ENCODE measurements around the gene C5AR2. TPM values are rescaled to one million over a fixed set of nuclear protein-coding genes. Genes with fewer than 3 reads are reported as not detected.

The C5AR2 gene
- polyA plus RNA-seq, 1 of the 3 experiments (the other 2 are of a cell fraction), result not detected

DNA sequence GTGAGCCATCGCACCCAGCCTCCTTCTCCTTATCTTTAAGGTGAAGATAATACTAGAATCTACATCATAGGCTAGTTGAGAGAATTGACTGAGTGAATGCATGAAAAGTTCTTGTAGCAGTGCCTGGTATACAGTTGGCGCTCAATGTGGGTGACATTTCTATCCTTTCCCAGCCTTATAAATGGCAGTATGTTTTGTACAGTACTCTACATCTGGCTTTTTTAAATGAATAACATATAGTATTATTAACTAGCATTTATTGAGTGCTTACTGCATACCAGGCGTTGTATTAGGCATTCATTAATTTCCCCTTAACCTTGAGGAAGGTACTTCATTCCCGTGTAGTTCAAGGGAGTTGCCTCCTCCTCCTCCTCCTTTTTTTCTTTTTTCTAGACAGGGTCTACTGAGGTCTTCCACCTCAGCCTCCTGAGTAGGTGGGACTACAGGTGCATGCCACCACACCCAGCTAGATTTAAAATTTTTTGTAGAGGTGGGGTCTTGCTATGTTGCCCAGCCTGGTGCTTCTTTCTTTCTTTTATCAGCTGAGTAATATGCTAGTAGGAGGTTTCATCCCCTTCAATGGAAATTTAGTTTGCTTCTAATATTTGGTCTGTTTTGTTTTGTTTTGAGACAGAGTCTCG lies 19.5 kb upstream of the C5AR2 start (continued):
- TF ChIP-seq, protein P1, sequence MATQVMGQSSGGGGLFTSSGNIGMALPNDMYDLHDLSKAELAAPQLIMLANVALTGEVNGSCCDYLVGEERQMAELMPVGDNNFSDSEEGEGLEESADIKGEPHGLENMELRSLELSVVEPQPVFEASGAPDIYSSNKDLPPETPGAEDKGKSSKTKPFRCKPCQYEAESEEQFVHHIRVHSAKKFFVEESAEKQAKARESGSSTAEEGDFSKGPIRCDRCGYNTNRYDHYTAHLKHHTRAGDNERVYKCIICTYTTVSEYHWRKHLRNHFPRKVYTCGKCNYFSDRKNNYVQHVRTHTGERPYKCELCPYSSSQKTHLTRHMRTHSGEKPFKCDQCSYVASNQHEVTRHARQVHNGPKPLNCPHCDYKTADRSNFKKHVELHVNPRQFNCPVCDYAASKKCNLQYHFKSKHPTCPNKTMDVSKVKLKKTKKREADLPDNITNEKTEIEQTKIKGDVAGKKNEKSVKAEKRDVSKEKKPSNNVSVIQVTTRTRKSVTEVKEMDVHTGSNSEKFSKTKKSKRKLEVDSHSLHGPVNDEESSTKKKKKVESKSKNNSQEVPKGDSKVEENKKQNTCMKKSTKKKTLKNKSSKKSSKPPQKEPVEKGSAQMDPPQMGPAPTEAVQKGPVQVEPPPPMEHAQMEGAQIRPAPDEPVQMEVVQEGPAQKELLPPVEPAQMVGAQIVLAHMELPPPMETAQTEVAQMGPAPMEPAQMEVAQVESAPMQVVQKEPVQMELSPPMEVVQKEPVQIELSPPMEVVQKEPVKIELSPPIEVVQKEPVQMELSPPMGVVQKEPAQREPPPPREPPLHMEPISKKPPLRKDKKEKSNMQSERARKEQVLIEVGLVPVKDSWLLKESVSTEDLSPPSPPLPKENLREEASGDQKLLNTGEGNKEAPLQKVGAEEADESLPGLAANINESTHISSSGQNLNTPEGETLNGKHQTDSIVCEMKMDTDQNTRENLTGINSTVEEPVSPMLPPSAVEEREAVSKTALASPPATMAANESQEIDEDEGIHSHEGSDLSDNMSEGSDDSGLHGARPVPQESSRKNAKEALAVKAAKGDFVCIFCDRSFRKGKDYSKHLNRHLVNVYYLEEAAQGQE (IDR thresholded peaks at IDR 0.05; ENCODE audit: low read depth, low read length), result no peak
- no peak for TF ChIP-seq FOXJ3 (CRISPR knock-in tag; IDR thresholded peaks at IDR 0.05)
- TF ChIP-seq, protein P2, sequence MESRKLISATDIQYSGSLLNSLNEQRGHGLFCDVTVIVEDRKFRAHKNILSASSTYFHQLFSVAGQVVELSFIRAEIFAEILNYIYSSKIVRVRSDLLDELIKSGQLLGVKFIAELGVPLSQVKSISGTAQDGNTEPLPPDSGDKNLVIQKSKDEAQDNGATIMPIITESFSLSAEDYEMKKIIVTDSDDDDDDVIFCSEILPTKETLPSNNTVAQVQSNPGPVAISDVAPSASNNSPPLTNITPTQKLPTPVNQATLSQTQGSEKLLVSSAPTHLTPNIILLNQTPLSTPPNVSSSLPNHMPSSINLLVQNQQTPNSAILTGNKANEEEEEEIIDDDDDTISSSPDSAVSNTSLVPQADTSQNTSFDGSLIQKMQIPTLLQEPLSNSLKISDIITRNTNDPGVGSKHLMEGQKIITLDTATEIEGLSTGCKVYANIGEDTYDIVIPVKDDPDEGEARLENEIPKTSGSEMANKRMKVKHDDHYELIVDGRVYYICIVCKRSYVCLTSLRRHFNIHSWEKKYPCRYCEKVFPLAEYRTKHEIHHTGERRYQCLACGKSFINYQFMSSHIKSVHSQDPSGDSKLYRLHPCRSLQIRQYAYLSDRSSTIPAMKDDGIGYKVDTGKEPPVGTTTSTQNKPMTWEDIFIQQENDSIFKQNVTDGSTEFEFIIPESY (IDR thresholded peaks at IDR 0.05; ENCODE audit: borderline replicate concordance, low read depth), result no peak
- TF ChIP-seq MEF2A (IDR thresholded peaks at IDR 0.05; ENCODE audit: borderline replicate concordance, low read depth), result no peak

DNA sequence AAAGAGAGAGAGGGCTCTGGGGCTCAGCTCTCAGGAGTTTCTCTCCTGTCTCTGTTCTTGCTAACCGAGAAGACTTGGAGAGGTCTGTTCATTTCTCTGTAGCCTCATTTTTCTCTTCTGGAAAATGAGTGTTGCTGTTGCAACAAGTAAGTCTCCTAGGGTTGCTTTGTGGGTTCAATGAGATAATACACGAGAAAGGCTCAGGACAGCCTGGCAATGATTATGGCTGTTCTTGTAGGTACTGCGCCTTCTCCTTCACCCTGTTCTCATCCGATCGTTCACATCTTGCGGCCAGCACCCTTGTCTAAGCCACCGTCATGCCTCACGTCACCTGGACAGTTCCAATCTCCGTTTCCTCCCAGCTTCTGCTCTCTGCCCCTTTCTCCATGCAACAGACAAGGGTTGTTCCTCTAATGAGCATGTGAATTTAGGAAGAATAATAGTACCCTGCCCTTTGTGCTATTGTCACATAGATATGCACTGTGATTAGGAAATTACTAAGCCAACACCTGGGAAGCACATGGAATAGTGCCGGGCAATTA lies 18.1 kb upstream of the C5AR2 start:
- Histone ChIP-seq H3K9me3 (no peaks in the 10 kb centered on the region), H3K27ac (ENCODE audit: low read depth in 2 of 2, low read length in 1 of 2) (no peak overlapping the region), H3K4me3 (ENCODE audit: low read depth in 2 of 2, low read length in 1 of 2) (no peak overlapping the region), H3K36me3 (replicated peaks in 1 of 2; ENCODE audit: control insufficient read depth in 1 of 2, insufficient read depth in 2 of 2, low read length in 1 of 2) (no peaks in the 10 kb centered on the region), H3K9me2 (no peaks in the 10 kb centered on the region), H3K27me3 (ENCODE audit: insufficient read depth) (peaks cover 19% of the 10 kb centered on the region), H3K79me2 (ENCODE audit: insufficient read depth) (no peaks in the 10 kb centered on the region), H2AFZ (ENCODE audit: low read depth) (no peak overlapping the region), H4K20me1 (ENCODE audit: insufficient read depth) (no peaks in the 10 kb centered on the region), H3K4me1 (ENCODE audit: control insufficient read depth in 1 of 2, insufficient read depth in 2 of 2, low read depth in 1 of 2, low read length in 1 of 2) (peaks cover 0 to 4% of the 10 kb centered on the region in 2 experiments; a peak in 2 of 4 replicates), H3K4me2 (no peak overlapping the region), H3F3A (replicated peaks; ENCODE audit: insufficient read depth) (peaks cover 19% of the 10 kb centered on the region), H3K9ac (no peak overlapping the region)
- WGBS (ENCODE audit: low lambda C conversion rate), result 57% methylated on average over 10 of the region's 10 CpGs
- ChIA-PET POLR2A (no interaction called here), CTCF (interaction anchor here (0.9 to 1.7 kb wide), 3 partner anchors 9 to 77 kb away, joined by 3 to 6 read pairs (median 3); no protein-coding TSS in a partner anchor)
- no peak for DNase-seq
- TF ChIP-seq, protein P3, sequence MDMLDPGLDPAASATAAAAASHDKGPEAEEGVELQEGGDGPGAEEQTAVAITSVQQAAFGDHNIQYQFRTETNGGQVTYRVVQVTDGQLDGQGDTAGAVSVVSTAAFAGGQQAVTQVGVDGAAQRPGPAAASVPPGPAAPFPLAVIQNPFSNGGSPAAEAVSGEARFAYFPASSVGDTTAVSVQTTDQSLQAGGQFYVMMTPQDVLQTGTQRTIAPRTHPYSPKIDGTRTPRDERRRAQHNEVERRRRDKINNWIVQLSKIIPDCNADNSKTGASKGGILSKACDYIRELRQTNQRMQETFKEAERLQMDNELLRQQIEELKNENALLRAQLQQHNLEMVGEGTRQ (IDR thresholded peaks at IDR 0.05; ENCODE audit: borderline replicate concordance, low read depth, low read length), result no peak
- TF ChIP-seq, protein P4, sequence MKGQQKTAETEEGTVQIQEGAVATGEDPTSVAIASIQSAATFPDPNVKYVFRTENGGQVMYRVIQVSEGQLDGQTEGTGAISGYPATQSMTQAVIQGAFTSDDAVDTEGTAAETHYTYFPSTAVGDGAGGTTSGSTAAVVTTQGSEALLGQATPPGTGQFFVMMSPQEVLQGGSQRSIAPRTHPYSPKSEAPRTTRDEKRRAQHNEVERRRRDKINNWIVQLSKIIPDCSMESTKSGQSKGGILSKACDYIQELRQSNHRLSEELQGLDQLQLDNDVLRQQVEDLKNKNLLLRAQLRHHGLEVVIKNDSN (IDR thresholded peaks at IDR 0.05; ENCODE audit: borderline replicate concordance, low read depth), result no peak
- TF ChIP-seq MXI1 (IDR thresholded peaks at IDR 0.05; ENCODE audit: low read depth, low read length), result no peak
- no peak for TF ChIP-seq GABPA (IDR thresholded peaks at IDR 0.05; ENCODE audit: low read depth)
- TF ChIP-seq ELF1 (IDR thresholded peaks at IDR 0.05), result no peak
- TF ChIP-seq RXRA (IDR thresholded peaks at IDR 0.05; ENCODE audit: borderline replicate concordance, low read depth), result no peak
- no peak for TF ChIP-seq TCF12 (IDR thresholded peaks at IDR 0.05)
- TF ChIP-seq SIN3A (IDR thresholded peaks at IDR 0.05; ENCODE audit: borderline replicate concordance, low read depth, low read length), result no peak
- TF ChIP-seq MEF2A (IDR thresholded peaks at IDR 0.05; ENCODE audit: borderline replicate concordance, low read depth), result no peak

All from SK-N-SH (cell line).